Measurements from ENCODE around the gene LAMA5. TPM values are rescaled to one million over a fixed set of nuclear protein-coding genes. Genes with fewer than 3 reads are reported as not detected.
A peak's percentile ranks its signal among the peaks of the same experiment; 100 is the strongest.

The LAMA5 gene
- total and polyA plus RNA-seq, 2 experiments from 2014 or later, result 71.3 to 252 TPM

DNA sequence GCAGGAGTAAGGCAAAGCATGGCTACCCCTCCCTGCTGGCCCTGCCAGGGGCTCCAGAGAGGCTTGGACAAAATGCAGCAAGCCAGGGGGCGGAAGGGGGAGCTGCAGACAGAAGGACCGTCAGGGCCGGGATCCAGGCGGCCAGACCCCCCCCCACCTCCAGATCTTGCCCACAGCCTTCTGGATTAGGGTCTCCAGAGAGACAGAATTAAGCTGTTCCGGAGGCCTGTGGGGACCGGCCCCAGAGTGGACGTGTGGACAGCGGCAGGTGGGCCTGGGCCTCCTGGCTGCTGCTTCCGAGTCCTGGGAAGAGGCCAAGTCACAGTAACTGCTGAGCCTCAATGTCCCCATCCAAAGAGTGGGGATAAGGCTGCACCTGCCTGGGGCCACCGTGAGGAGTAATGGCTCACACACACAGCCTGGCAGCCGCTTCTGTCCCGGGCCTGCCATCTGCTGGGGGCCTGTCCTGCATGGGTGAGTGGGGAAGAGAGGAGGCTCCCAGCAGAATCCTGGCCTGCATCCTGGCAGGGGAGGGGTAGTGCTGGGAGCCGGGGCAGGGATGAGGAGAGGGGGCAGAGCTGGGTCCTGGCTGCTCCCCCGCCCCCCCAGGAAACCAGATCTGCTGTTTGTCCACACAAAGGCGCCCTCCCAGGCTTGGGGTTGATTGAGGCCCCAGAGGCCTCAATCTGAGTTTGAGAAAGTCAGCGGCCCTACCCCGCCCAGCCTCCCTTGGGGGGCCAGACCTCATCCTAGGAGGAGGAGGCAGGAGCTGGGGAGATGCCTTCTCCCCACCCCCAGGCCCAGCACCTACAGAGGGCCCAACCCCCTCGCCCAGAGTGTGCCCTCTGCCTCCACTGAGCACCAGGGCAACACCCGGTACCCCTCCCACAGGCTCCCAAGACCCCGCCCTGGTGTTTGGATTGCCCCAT lies 3.9 kb downstream of the LAMA5 start:
- Histone ChIP-seq H3K27me3 (no peaks in the 10 kb centered on the region), H4K20me1 (ENCODE audit: insufficient read depth, poor library complexity, severe bottlenecking) (peaks cover 33% of the 10 kb centered on the region), H3K36me3 (replicated peaks; ENCODE audit: insufficient read depth, low read depth) (no peaks in the 10 kb centered on the region), H3K79me2 (peaks cover 76% of the 10 kb centered on the region), H3K4me2 (peak overlapping the region; percentile 91), H3K4me1 (ENCODE audit: insufficient read depth) (peaks cover 80% of the 10 kb centered on the region), H3K27ac (peak overlapping the region; percentile 92), H2AFZ (no peak overlapping the region), H3K4me3 (no peak overlapping the region), H3K9me2 (replicated peaks; ENCODE audit: insufficient read depth) (no peaks in the 10 kb centered on the region), H3K9me3 (ENCODE audit: low read depth) (no peaks in the 10 kb centered on the region)
- WGBS (ENCODE audit: low lambda C conversion rate, missing lambda C conversion rate), result 64% methylated on average over 18 of the region's 20 CpGs
- peak; percentile 66 for DNase-seq (ENCODE audit: low spot score)
- no peak for TF ChIP-seq EZH2phosphoT487 (IDR thresholded peaks at IDR 0.05; ENCODE audit: low read depth, severe bottlenecking, unreplicated experiment)
- TF ChIP-seq CTCF (IDR thresholded peaks at IDR 0.05; ENCODE audit: poor library complexity), result peak; percentile 26

GRCh38 chr20:62362590-62362940 lies 4.5 kb downstream of the LAMA5 start:
- H4K20me1 ChIP-seq (ENCODE audit: insufficient read depth, poor library complexity, severe bottlenecking), result peaks cover 33% of the 10 kb centered on the region
- peak overlapping the region; percentile 82 for H3K27ac ChIP-seq
- no peak overlapping the region for H2AFZ ChIP-seq
- no peaks in the 10 kb centered on the region for H3K9me3 ChIP-seq (ENCODE audit: low read depth)
- peak; percentile 8 for DNase-seq (ENCODE audit: low spot score)
- H3K79me2 ChIP-seq, result peaks cover 83% of the 10 kb centered on the region
- TF ChIP-seq EZH2 (IDR thresholded peaks at IDR 0.05; ENCODE audit: borderline replicate concordance), result no peak
- no peak for TF ChIP-seq EZH2phosphoT487 (IDR thresholded peaks at IDR 0.05; ENCODE audit: low read depth, severe bottlenecking, unreplicated experiment)
- no peak for TF ChIP-seq CTCF (IDR thresholded peaks at IDR 0.05; ENCODE audit: poor library complexity)
- no peaks in the 10 kb centered on the region for H3K27me3 ChIP-seq
- no peaks in the 10 kb centered on the region for H3K9me2 ChIP-seq (replicated peaks; ENCODE audit: insufficient read depth)
- H3K36me3 ChIP-seq (replicated peaks; ENCODE audit: insufficient read depth, low read depth), result no peaks in the 10 kb centered on the region
- WGBS (ENCODE audit: low lambda C conversion rate, missing lambda C conversion rate), result 81% methylated on average over 13 of the region's 13 CpGs
- peak overlapping the region; percentile 91 for H3K4me2 ChIP-seq
- H3K4me1 ChIP-seq (ENCODE audit: insufficient read depth), result peaks cover 76% of the 10 kb centered on the region
- H3K4me3 ChIP-seq, result no peak overlapping the region

DNA sequence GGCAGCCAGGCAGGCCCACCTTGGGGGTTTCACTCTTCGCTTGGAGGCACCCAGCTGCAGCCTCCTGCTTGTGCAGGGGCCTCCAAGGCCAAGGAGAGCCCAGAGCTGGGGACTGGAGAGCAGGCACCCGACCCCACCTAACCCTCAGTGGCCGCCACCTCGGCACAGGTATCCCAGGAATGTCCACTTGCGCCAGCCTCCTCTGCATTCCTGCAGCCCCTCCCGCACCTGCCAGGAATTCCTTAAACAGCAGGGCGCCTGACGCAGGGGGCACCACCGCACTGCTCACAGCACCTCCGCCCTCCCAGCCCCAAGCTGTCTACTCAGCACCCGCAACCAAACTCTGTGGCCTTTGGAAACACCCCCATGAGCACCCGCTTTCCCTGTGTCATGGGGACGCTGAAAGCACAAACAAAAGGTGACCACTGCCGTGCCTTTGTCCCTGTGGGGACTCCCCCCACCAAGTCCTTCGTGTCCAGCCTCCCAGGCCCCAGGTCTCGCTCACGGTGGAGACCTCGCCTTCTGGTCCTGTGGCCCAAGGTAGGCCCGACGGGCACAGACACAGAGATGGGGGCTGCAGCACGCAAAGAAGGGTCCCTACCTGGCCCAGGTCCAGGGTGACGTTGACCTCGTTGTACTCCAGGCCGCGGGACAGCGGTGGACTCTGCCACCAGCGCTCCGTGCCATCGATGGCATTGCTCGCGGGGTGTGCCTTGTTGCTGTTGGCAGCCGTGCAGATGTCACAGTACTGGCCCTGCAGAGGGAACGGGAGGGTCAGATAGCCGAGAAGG lies 5.1 kb downstream of the LAMA5 start:
- no peaks in the 10 kb centered on the region for H3K9me2 ChIP-seq (replicated peaks; ENCODE audit: insufficient read depth)
- DNase-seq (ENCODE audit: low spot score), result peak; percentile 71
- H3K4me3 ChIP-seq, result no peak overlapping the region

More for the DNA sequence above, 5.1 kb downstream of the LAMA5 start:
- H3K27ac ChIP-seq, result peak overlapping the region; percentile 82
- no peaks in the 10 kb centered on the region for H3K9me3 ChIP-seq (ENCODE audit: low read depth)
- no peak overlapping the region for H2AFZ ChIP-seq
- WGBS (ENCODE audit: low lambda C conversion rate, missing lambda C conversion rate), result 67% methylated on average over 32 of the region's 34 CpGs
- peaks cover 78% of the 10 kb centered on the region for H3K4me1 ChIP-seq (ENCODE audit: insufficient read depth)
- H3K79me2 ChIP-seq, result peaks cover 89% of the 10 kb centered on the region
- no peak for TF ChIP-seq EZH2 (IDR thresholded peaks at IDR 0.05; ENCODE audit: borderline replicate concordance)
- TF ChIP-seq CTCF (IDR thresholded peaks at IDR 0.05; ENCODE audit: poor library complexity), result no peak
- no peak for TF ChIP-seq EZH2phosphoT487 (IDR thresholded peaks at IDR 0.05; ENCODE audit: low read depth, severe bottlenecking, unreplicated experiment)
- H3K4me2 ChIP-seq, result peak overlapping the region; percentile 91
- no peaks in the 10 kb centered on the region for H3K36me3 ChIP-seq (replicated peaks; ENCODE audit: insufficient read depth, low read depth)
- H4K20me1 ChIP-seq (ENCODE audit: insufficient read depth, poor library complexity, severe bottlenecking), result peaks cover 33% of the 10 kb centered on the region
- no peaks in the 10 kb centered on the region for H3K27me3 ChIP-seq
